NCI-H446 (cell line): ENCODE results near the gene OGFOD3.

ENCODE experiments used
- DNase-seq, 2 experiments: peaks; one replicate each; lab custom pipeline; 2025; lab: John Stamatoyannopoulos, UW

The OGFOD3 gene

GRCh38 chr17:82446649-82447048 is 28.3 kb upstream of the OGFOD3 start:
- DNase-seq, result no peak

GRCh38 chr17:82446124-82446523 is 27.7 kb upstream of the OGFOD3 start:
- no peak for DNase-seq

GRCh38 chr17:82445542-82445941 is 27.2 kb upstream of the OGFOD3 start:
- no peak for DNase-seq

GRCh38 chr17:82444941-82445521 is 26.6 kb upstream of the OGFOD3 start:
- no peak for DNase-seq

- DNase-seq, result no peak
Measured at GRCh38 chr17:82444284-82444893, 26.0 kb upstream of the OGFOD3 start.

- no peak for DNase-seq
Measured at GRCh38 chr17:82443465-82444283, 25.3 kb upstream of the OGFOD3 start.

GRCh38 chr17:82442643-82443464 is 24.5 kb upstream of the OGFOD3 start:
- no peak for DNase-seq

GRCh38 chr17:82441691-82442487 is 23.5 kb upstream of the OGFOD3 start:
- DNase-seq, result no peak

GRCh38 chr17:82440991-82441627 is 22.7 kb upstream of the OGFOD3 start:
- DNase-seq, result peak in 1 of 2 experiments; percentile 20

GRCh38 chr17:82440469-82440981 is 22.1 kb upstream of the OGFOD3 start:
- DNase-seq, result no peak

- DNase-seq, result no peak
Measured at GRCh38 chr17:82439829-82440365, 21.5 kb upstream of the OGFOD3 start.

- no peak for DNase-seq
Measured at GRCh38 chr17:82439194-82439828, 20.9 kb upstream of the OGFOD3 start.

- no peak for DNase-seq
Measured at GRCh38 chr17:82438401-82439193, 20.2 kb upstream of the OGFOD3 start.

- DNase-seq, result no peak
Measured at GRCh38 chr17:82437325-82437668, 18.9 kb upstream of the OGFOD3 start.

GRCh38 chr17:82436601-82437324 is 18.4 kb upstream of the OGFOD3 start:
- no peak for DNase-seq

GRCh38 chr17:82435601-82436583 is 17.5 kb upstream of the OGFOD3 start:
- DNase-seq, result no peak

GRCh38 chr17:82435103-82435502 is 16.7 kb upstream of the OGFOD3 start:
- DNase-seq, result no peak
